Nephron (organoid): ENCODE measurements around the gene RBM25.

Source experiments
- H3K27ac Mint-ChIP-seq, 3 experiments: 2 replicates each; pipeline ENCODE4 v1.8.0; 2020; ENCODE audit warnings: mixed read lengths in 3 of 3, mild to moderate bottlenecking in 2 of 3, moderate library complexity in 1 of 3
- H3K27me3 Mint-ChIP-seq: 2 replicates; pipeline ENCODE4 v1.8.0; 2021; ENCODE audit warnings: low read depth, mild to moderate bottlenecking, moderate library complexity, mixed read lengths
- H3K36me3 Mint-ChIP-seq: 2 replicates; pipeline ENCODE4 v1.8.0; 2020; ENCODE audit warnings: low read depth, mixed read lengths
- H3K4me1 Mint-ChIP-seq: 2 replicates; pipeline ENCODE4 v1.8.0; 2020; ENCODE audit warnings: mixed read lengths
- H3K4me3 Mint-ChIP-seq, 3 experiments: 2 replicates each; pipeline ENCODE4 v1.8.0; 2020; ENCODE audit warnings: mild to moderate bottlenecking in 3 of 3, mixed read lengths in 3 of 3, moderate library complexity in 2 of 3
- H3K9me3 Mint-ChIP-seq: 2 replicates; pipeline ENCODE4 v1.8.0; 2020; ENCODE audit warnings: mixed read lengths
- CTCF ChIP-seq, 3 experiments: fragments of 200-600 bp; sonication (generic); IDR thresholded peaks; one replicate each; pipeline ENCODE4 v1.5.0; 2021; ENCODE audit warnings: antibody characterized with exemption in 3 of 3; ENCODE audit not compliant: unreplicated experiment in 3 of 3

Gene RBM25

GRCh38 chr14:73097421-73097820 is 39.1 kb downstream of the RBM25 start:
- Mint-ChIP-seq H3K9me3 (no peaks in the 10 kb centered on the region), H3K27me3 (no peaks in the 10 kb centered on the region), H3K4me3 (no peak overlapping the region), H3K27ac (no peak overlapping the region), H3K36me3 (peaks cover 76% of the 10 kb centered on the region), H3K4me1 (no peaks in the 10 kb centered on the region)
- no peak for TF ChIP-seq CTCF (IDR thresholded peaks at IDR 0.05; ENCODE audit: unreplicated experiment in 3 of 3)

- Mint-ChIP-seq H3K36me3 (peaks cover 81% of the 10 kb centered on the region), H3K4me1 (no peaks in the 10 kb centered on the region), H3K27ac (no peak overlapping the region), H3K9me3 (no peaks in the 10 kb centered on the region), H3K4me3 (no peak overlapping the region), H3K27me3 (no peaks in the 10 kb centered on the region)
- TF ChIP-seq CTCF (IDR thresholded peaks at IDR 0.05; ENCODE audit: unreplicated experiment in 3 of 3), result no peak
These were observed 42.0 kb downstream of the RBM25 start for GRCh38 chr14:73100334-73100733.

GRCh38 chr14:73102806-73103497 is 44.6 kb downstream of the RBM25 start:
- Mint-ChIP-seq H3K36me3 (peaks cover 88% of the 10 kb centered on the region), H3K4me1 (no peaks in the 10 kb centered on the region), H3K27ac (no peak overlapping the region), H3K9me3 (no peaks in the 10 kb centered on the region), H3K27me3 (no peaks in the 10 kb centered on the region), H3K4me3 (no peak overlapping the region)
- TF ChIP-seq CTCF (IDR thresholded peaks at IDR 0.05; ENCODE audit: unreplicated experiment in 3 of 3), result no peak

- H3K9me3 Mint-ChIP-seq, result no peaks in the 10 kb centered on the region
- no peak overlapping the region for H3K27ac Mint-ChIP-seq
- peaks cover 81% of the 10 kb centered on the region for H3K36me3 Mint-ChIP-seq
- H3K4me1 Mint-ChIP-seq, result no peaks in the 10 kb centered on the region
- no peak overlapping the region for H3K4me3 Mint-ChIP-seq
- no peaks in the 10 kb centered on the region for H3K27me3 Mint-ChIP-seq
- no peak for TF ChIP-seq CTCF (IDR thresholded peaks at IDR 0.05; ENCODE audit: unreplicated experiment in 3 of 3)
These were observed 46.7 kb downstream of the RBM25 start for GRCh38 chr14:73105050-73105449.

- no peak overlapping the region for H3K27ac Mint-ChIP-seq
- no peaks in the 10 kb centered on the region for H3K9me3 Mint-ChIP-seq
- H3K4me1 Mint-ChIP-seq, result no peaks in the 10 kb centered on the region
- no peak overlapping the region for H3K4me3 Mint-ChIP-seq
- H3K27me3 Mint-ChIP-seq, result no peaks in the 10 kb centered on the region
- peaks cover 77% of the 10 kb centered on the region for H3K36me3 Mint-ChIP-seq
- no peak for TF ChIP-seq CTCF (IDR thresholded peaks at IDR 0.05; ENCODE audit: unreplicated experiment in 3 of 3)
These were observed 47.4 kb downstream of the RBM25 start for GRCh38 chr14:73105727-73106126.

- Mint-ChIP-seq H3K36me3 (peaks cover 67% of the 10 kb centered on the region), H3K4me1 (no peaks in the 10 kb centered on the region), H3K4me3 (no peak overlapping the region), H3K27ac (peak overlapping the region in 2 of 3 experiments; percentile 0 to 1), H3K9me3 (no peaks in the 10 kb centered on the region), H3K27me3 (no peaks in the 10 kb centered on the region)
- TF ChIP-seq CTCF (IDR thresholded peaks at IDR 0.05; ENCODE audit: unreplicated experiment in 3 of 3), result no peak
These were observed 57.8 kb downstream of the RBM25 start for GRCh38 chr14:73116079-73116665.
